ENCODE measurements around the gene PDX1.

DNA sequence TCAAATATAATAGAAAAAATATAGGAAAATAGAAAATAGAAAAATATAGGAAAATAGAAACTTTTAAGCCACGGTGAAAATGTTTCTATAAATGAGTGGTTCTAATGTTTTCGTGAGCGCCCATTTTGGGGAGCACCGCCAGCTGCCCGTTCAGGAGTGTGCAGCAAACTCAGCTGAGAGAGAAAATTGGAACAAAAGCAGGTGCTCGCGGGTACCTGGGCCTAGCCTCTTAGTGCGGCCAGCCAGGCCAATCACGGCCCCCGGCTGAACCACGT, 204 bp upstream of the PDX1 start:
- TF ChIP-seq, protein P1, sequence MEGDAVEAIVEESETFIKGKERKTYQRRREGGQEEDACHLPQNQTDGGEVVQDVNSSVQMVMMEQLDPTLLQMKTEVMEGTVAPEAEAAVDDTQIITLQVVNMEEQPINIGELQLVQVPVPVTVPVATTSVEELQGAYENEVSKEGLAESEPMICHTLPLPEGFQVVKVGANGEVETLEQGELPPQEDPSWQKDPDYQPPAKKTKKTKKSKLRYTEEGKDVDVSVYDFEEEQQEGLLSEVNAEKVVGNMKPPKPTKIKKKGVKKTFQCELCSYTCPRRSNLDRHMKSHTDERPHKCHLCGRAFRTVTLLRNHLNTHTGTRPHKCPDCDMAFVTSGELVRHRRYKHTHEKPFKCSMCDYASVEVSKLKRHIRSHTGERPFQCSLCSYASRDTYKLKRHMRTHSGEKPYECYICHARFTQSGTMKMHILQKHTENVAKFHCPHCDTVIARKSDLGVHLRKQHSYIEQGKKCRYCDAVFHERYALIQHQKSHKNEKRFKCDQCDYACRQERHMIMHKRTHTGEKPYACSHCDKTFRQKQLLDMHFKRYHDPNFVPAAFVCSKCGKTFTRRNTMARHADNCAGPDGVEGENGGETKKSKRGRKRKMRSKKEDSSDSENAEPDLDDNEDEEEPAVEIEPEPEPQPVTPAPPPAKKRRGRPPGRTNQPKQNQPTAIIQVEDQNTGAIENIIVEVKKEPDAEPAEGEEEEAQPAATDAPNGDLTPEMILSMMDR (IDR thresholded peaks at IDR 0.05): no peak
- no peak for TF ChIP-seq POLR2A (IDR thresholded peaks at IDR 0.05)
